Spleen (tissue), 11 donors: ENCODE measurements around the gene RPTOR. TPM values are rescaled to one million over a fixed set of nuclear protein-coding genes. Genes with fewer than 3 reads are reported as not detected.

Experiments used
- DNase-seq: peaks from one replicate; pipeline ENCODE4 v3.0.0-alpha.2; 2020
- H3K27ac ChIP-seq, 8 donors: fragments of 200-600 bp; sonication (generic) in 7 of 8; 1 replicate in 4 of 8; 2 replicates in 4 of 8; pipeline versions ENCODE4 v1.5.0 to v1.8.0; 2016 to 2021; ENCODE audit warnings: inconsistent platforms in 4 of 8, mild to moderate bottlenecking in 4 of 8, moderate library complexity in 1 of 8
- H3K27me3 ChIP-seq, 7 donors: fragments of 200-600 bp; sonication (generic) in 6 of 7; replicated peaks in 1 of 7; 1 replicate in 4 of 7; 2 replicates in 3 of 7; pipeline versions ENCODE4 v1.5.0 to v1.8.0; 2016 to 2021; ENCODE audit warnings: inconsistent platforms in 3 of 7, mild to moderate bottlenecking in 1 of 7
- H3K36me3 ChIP-seq, 6 donors: fragments of 200-600 bp; sonication (generic) in 5 of 6; 1 replicate in 4 of 6; 2 replicates in 2 of 6; pipeline versions ENCODE4 v1.5.0 to v1.8.0; 2016 to 2021; ENCODE audit warnings: inconsistent platforms in 2 of 6
- H3K4me1 ChIP-seq, 6 donors: fragments of 200-600 bp; sonication (generic) in 5 of 6; 1 replicate in 3 of 6; 2 replicates in 3 of 6; pipeline versions ENCODE4 v1.5.0 to v1.8.0; 2016 to 2021; ENCODE audit warnings: inconsistent platforms in 3 of 6
- H3K4me3 ChIP-seq, 8 donors: fragments of 200-600 bp; sonication (generic) in 7 of 8; 1 replicate in 4 of 8; 2 replicates in 4 of 8; pipeline versions ENCODE4 v1.5.0 to v1.8.0; 2016 to 2021; ENCODE audit warnings: inconsistent platforms in 4 of 8, mild to moderate bottlenecking in 4 of 8, moderate library complexity in 2 of 8
- H3K9me3 ChIP-seq, 8 donors: fragments of 200-600 bp; sonication (generic) in 7 of 8; 1 replicate in 4 of 8; 2 replicates in 4 of 8; pipeline versions ENCODE4 v1.5.0 to v1.8.0; 2016 to 2021; ENCODE audit warnings: inconsistent platforms in 4 of 8
- POLR2A ChIP-seq, 3 donors: fragments of 450-650 bp; IDR thresholded peaks; one replicate each; pipeline ENCODE4 v1.5.1; 2017; ENCODE audit warnings: antibody characterized with exemption in 3 of 3, mild to moderate bottlenecking in 1 of 3
- POLR2AphosphoS5 ChIP-seq, 3 donors: sonication (generic); formaldehyde crosslinking; IDR thresholded peaks; one replicate each; pipeline ENCODE4 v1.5.1; 2017; ENCODE audit warnings: antibody characterized with exemption in 3 of 3
- WGBS, 5 donors: extraction: QIAGEN DNeasy Blood & Tissue Kit in 3 of 5; methylation state at CpG; one replicate each; pipeline versions ENCODE4 v1.1.5 to v1.1.7; 2013 to 2018; 5-methylcytosine and 5-hydroxymethylcytosine counted together
- intact Hi-C: fragments of 100-400 bp; cut with DNase I; formaldehyde crosslinking; loops from one replicate; pipeline ENCODE4 v1.15.0; 2023; ENCODE audit warnings: low total_unique reads
- polyA plus RNA-seq, 3 donors: library from polyadenylated mRNA; stranded (reverse); fragments of 200-250 nt; gene quantifications; one replicate each; pipeline ENCODE4 v1.2.1, GENCODE V29; 2013
- total RNA-seq, 7 donors: library from RNA; depleted of rRNA in 3 of 7; stranded (reverse); fragments of >200 nt in 3 of 7; fragmentation: NEBNext Ultra II Directional in 4 of 7; extraction: Animal tissue kit (Norgen Biotek cat#: 25700) in 4 of 7; gene quantifications; one replicate each; pipeline versions ENCODE4 v1.1.0 to v1.2.1, GENCODE V29; 2016 to 2021
- TF ChIP-seq, protein P1 (sequence below), 11 experiments: fragments of 200-600 bp in 7 of 11; fragments of 450-650 bp in 4 of 11; sonication (generic) in 4 of 11; IDR thresholded peaks in 8 of 11; conservative IDR thresholded peaks in 3 of 11; 1 replicate in 7 of 11; 2 replicates in 4 of 11; pipeline versions ENCODE4 v1.4.0 to v1.8.0; 2016 to 2021; ENCODE audit warnings: antibody characterized with exemption in 11 of 11, inconsistent platforms in 4 of 11, mild to moderate bottlenecking in 1 of 11
- donor health status: healthy with polysubstance abuse.
- donor health status: DM: no; HTN: no; CAD: no; lungs with moderate emphysema.
- donor health status: DM: no; HTN: no; CAD: no.
- donor health status: Bipolar disorder and iron deficiency.
- donor health status: healthy.
- donor health status: DM: no; HTN: no; CAD: no.
- donor health status: DM: yes; HTN: yes; CAD: no.

RPTOR gene
- total and polyA plus RNA-seq, 10 donors, result 3.1 to 61.2 (median 40.7) TPM

DNA sequence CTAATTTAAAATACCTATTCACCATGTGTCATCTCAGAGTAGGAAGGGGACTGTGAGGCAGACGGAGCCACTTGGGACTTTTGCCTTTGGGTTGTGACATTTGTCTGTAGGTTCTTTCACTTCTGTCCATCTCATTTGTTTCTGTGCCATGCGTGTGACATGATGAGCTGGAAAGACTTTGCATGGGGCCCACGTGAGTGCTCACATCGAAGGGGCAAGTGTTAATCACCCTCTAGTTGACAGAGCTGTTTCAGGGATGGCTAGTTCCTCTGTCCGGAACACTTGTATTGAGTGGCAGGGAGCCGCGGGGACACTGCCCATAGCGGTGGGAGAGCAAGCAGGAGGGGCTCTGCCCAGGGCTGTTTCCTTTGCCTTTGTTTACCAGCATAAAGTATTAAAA lies 112.0 kb downstream of the RPTOR start:
- Histone ChIP-seq H3K27ac (no peak overlapping the region), H3K36me3 (no peaks in the 10 kb centered on the region), H3K4me1 (no peaks in the 10 kb centered on the region), H3K4me3 (no peak overlapping the region), H3K27me3 (no peaks in the 10 kb centered on the region), H3K9me3 (peaks cover 0 to 29% (median 21%) of the 10 kb centered on the region in 8 donors)
- intact Hi-C loops, result no loop called here
- TF ChIP-seq POLR2A (IDR thresholded peaks at IDR 0.05) (no peak), POLR2AphosphoS5 (IDR thresholded peaks at IDR 0.05) (no peak)
- TF ChIP-seq, protein P1, sequence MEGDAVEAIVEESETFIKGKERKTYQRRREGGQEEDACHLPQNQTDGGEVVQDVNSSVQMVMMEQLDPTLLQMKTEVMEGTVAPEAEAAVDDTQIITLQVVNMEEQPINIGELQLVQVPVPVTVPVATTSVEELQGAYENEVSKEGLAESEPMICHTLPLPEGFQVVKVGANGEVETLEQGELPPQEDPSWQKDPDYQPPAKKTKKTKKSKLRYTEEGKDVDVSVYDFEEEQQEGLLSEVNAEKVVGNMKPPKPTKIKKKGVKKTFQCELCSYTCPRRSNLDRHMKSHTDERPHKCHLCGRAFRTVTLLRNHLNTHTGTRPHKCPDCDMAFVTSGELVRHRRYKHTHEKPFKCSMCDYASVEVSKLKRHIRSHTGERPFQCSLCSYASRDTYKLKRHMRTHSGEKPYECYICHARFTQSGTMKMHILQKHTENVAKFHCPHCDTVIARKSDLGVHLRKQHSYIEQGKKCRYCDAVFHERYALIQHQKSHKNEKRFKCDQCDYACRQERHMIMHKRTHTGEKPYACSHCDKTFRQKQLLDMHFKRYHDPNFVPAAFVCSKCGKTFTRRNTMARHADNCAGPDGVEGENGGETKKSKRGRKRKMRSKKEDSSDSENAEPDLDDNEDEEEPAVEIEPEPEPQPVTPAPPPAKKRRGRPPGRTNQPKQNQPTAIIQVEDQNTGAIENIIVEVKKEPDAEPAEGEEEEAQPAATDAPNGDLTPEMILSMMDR (IDR thresholded peaks at IDR 0.05 in 8 of 11, conservative IDR thresholded peaks at IDR 0.05 in 3 of 11), result no peak
- WGBS, 5 donors, result 77 to 82% (median 79%) methylated on average over 8 of the region's 8 CpGs
- no peak for DNase-seq

DNA sequence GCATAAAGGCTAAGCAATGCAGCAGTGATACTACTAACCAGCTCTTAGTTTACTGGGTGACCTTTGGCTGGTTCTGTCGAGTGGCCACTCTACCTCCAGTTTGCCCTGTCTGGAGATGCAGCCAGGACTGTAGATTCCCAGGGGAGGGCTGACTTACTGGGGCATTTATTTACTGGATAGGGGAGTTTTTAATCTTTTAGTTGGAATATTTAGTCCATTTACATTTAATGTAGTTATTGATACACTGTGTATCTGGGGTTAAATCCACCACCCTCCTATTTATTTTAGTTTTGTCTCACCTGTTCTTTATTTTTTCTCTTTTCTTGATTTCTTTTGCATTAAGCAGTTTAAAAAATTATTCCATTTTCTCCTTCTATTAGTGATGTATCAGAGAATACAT lies 112.9 kb downstream of the RPTOR start:
- WGBS, 5 donors, result 92 to 100% (median 93%) methylated on average over 1 of the region's 1 CpG
- no peaks in the 10 kb centered on the region for H3K36me3 ChIP-seq
- no peak overlapping the region for H3K27ac ChIP-seq
- intact Hi-C loops, result no loop called here
- no peak for DNase-seq
- TF ChIP-seq, protein P1 (IDR thresholded peaks at IDR 0.05 in 8 of 11, conservative IDR thresholded peaks at IDR 0.05 in 3 of 11), result no peak
- TF ChIP-seq POLR2A (IDR thresholded peaks at IDR 0.05) (no peak), POLR2AphosphoS5 (IDR thresholded peaks at IDR 0.05) (no peak)
- peaks cover 0 to under 1% (median 0%) of the 10 kb centered on the region in 6 donors for H3K4me1 ChIP-seq
- H3K27me3 ChIP-seq, result no peaks in the 10 kb centered on the region
- peaks cover 0 to 29% (median 21%) of the 10 kb centered on the region in 8 donors for H3K9me3 ChIP-seq
- H3K4me3 ChIP-seq, result no peak overlapping the region

DNA sequence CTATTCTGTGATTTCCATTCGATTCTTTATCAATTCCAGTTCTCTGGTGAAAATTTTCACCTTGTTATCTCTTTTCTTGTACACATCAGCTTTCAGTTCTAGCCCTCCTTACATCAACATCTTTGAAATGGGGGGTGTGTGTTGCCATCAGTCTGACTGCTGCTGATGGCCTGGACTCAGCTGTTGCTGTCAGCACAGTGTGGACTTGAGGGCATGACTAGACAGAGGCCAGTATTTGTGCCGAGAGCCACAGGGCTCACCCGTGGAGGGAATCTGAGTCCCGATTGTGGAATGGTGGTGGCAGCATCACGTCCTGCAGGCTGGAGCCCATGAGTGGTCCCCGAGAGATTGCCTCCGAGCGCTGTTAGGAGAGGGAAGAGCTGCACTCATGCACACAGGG lies 114.2 kb downstream of the RPTOR start:
- WGBS, 5 donors, result 95 to 99% (median 97%) methylated on average over 8 of the region's 8 CpGs
- Histone ChIP-seq H3K27ac (no peak overlapping the region), H3K27me3 (no peaks in the 10 kb centered on the region), H3K9me3 (peaks cover 0 to 29% (median 21%) of the 10 kb centered on the region in 8 donors), H3K36me3 (no peaks in the 10 kb centered on the region), H3K4me1 (peaks cover 0 to 13% (median 6%) of the 10 kb centered on the region in 6 donors), H3K4me3 (no peak overlapping the region)
- intact Hi-C loops, result no loop called here
- no peak for TF ChIP-seq POLR2AphosphoS5 (IDR thresholded peaks at IDR 0.05)
- TF ChIP-seq POLR2A (IDR thresholded peaks at IDR 0.05), result no peak
- TF ChIP-seq, protein P1 (IDR thresholded peaks at IDR 0.05 in 8 of 11, conservative IDR thresholded peaks at IDR 0.05 in 3 of 11), result no peak
- no peak for DNase-seq

DNA sequence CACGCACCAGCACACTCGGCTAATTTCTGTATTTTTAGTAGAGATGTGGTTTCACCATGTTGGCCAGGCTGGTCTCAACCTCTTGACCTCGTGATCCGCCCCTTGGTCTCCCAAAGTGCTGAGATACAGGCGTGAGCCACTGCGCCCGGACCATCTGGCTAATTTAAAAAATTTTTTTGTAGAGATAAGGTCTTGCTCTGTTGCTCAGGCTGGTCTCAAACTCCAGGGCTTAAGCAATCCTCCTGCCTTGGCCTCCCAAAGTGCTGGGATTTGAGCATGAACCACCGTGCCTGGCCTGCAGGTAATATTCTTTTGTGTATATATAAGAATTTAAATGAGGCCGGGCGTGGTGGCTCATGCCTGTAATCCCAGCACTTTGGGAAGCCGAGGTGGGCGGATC lies 115.0 kb downstream of the RPTOR start:
- intact Hi-C loops, result no loop called here
- 95 to 98% (median 97%) methylated on average over 12 of the region's 12 CpGs for WGBS, 5 donors
- no peak for TF ChIP-seq POLR2A (IDR thresholded peaks at IDR 0.05)
- no peak for TF ChIP-seq POLR2AphosphoS5 (IDR thresholded peaks at IDR 0.05)
- TF ChIP-seq, protein P1 (IDR thresholded peaks at IDR 0.05 in 8 of 11, conservative IDR thresholded peaks at IDR 0.05 in 3 of 11), result no peak
- Histone ChIP-seq H3K36me3 (no peaks in the 10 kb centered on the region), H3K4me3 (no peak overlapping the region), H3K9me3 (peaks cover 0 to 21% (median 14%) of the 10 kb centered on the region in 8 donors), H3K4me1 (peaks cover 7 to 22% (median 14%) of the 10 kb centered on the region in 6 donors), H3K27me3 (no peaks in the 10 kb centered on the region), H3K27ac (no peak overlapping the region)
- DNase-seq, result no peak
